RWPE2 (cell line): ENCODE results near the gene VAMP3.

Experiments
- ATAC-seq: fragments of 200-7000 bp; cut with Tn5 transposase; 3 replicates; pipeline ENCODE4 v1.9.1; 2021; ENCODE audit warnings: low read depth
- DNase-seq: peaks from one replicate; pipeline ENCODE4 v3.0.0-alpha.2; 2020; ENCODE audit warnings: low spot score
- H3K27ac ChIP-seq: fragments of 450-650 bp; 2 replicates; pipeline ENCODE4 v1.5.1; 2017; ENCODE audit warnings: mild to moderate bottlenecking; ENCODE audit not compliant: poor library complexity, severe bottlenecking
- H3K27me3 ChIP-seq: fragments of 250-450 bp; sonication (Bioruptor Pico); 2 replicates; pipeline ENCODE4 v1.5.1; 2021; ENCODE audit warnings: mild to moderate bottlenecking, moderate library complexity; ENCODE audit not compliant: insufficient read depth, poor library complexity, severe bottlenecking
- H3K36me3 ChIP-seq: fragments of 250-450 bp; sonication (Bioruptor Pico); 2 replicates; pipeline ENCODE4 v1.5.1; 2020; ENCODE audit warnings: low read depth, mild to moderate bottlenecking, moderate library complexity
- H3K4me1 ChIP-seq: fragments of 250-450 bp; sonication (Bioruptor Pico); 2 replicates; pipeline ENCODE4 v1.5.1; 2021; ENCODE audit warnings: mild to moderate bottlenecking, moderate library complexity; ENCODE audit not compliant: insufficient read depth, poor library complexity, severe bottlenecking
- H3K4me3 ChIP-seq: fragments of 250-450 bp; sonication (Bioruptor Pico); 2 replicates; pipeline ENCODE4 v1.5.1; 2021; ENCODE audit warnings: mild to moderate bottlenecking, moderate library complexity; ENCODE audit not compliant: severe bottlenecking
- H3K9me3 ChIP-seq: fragments of 250-450 bp; sonication (Bioruptor Pico); 2 replicates; pipeline ENCODE4 v1.5.1; 2021; ENCODE audit warnings: mild to moderate bottlenecking, moderate library complexity; ENCODE audit not compliant: severe bottlenecking
- CTCF ChIP-seq: fragments of 450-650 bp; IDR thresholded peaks from one replicate; pipeline ENCODE4 v1.5.1; 2017; ENCODE audit warnings: mild to moderate bottlenecking, moderate library complexity; ENCODE audit not compliant: poor library complexity, severe bottlenecking

Gene VAMP3

GRCh38 chr1:7751174-7751573 is 19.9 kb upstream of the VAMP3 start:
- Histone ChIP-seq H3K4me1 (no peaks in the 10 kb centered on the region), H3K9me3 (no peaks in the 10 kb centered on the region), H3K27me3 (no peaks in the 10 kb centered on the region), H3K4me3 (no peak overlapping the region), H3K36me3 (no peaks in the 10 kb centered on the region), H3K27ac (no peak overlapping the region)
- no peak for DNase-seq
- TF ChIP-seq CTCF, result no peak
- no peak for ATAC-seq

- TF ChIP-seq CTCF, result peak; percentile 91
- H3K4me3 ChIP-seq, result no peak overlapping the region
- no peak for DNase-seq
- no peaks in the 10 kb centered on the region for H3K9me3 ChIP-seq
- H3K27ac ChIP-seq, result no peak overlapping the region
- no peaks in the 10 kb centered on the region for H3K4me1 ChIP-seq
- H3K27me3 ChIP-seq, result no peaks in the 10 kb centered on the region
- no peaks in the 10 kb centered on the region for H3K36me3 ChIP-seq
- peak; percentile 68 for ATAC-seq
Measured at GRCh38 chr1:7752512-7753417, 18.3 kb upstream of the VAMP3 start.

GRCh38 chr1:7753641-7754040 is 17.5 kb upstream of the VAMP3 start:
- TF ChIP-seq CTCF, result no peak
- DNase-seq (no peak), ATAC-seq (no peak)
- no peaks in the 10 kb centered on the region for H3K36me3 ChIP-seq
- H3K4me3 ChIP-seq, result no peak overlapping the region
- no peaks in the 10 kb centered on the region for H3K27me3 ChIP-seq
- H3K4me1 ChIP-seq, result no peaks in the 10 kb centered on the region
- H3K9me3 ChIP-seq, result no peaks in the 10 kb centered on the region
- H3K27ac ChIP-seq, result no peak overlapping the region

- Histone ChIP-seq H3K36me3 (no peaks in the 10 kb centered on the region), H3K9me3 (no peaks in the 10 kb centered on the region), H3K27ac (no peak overlapping the region), H3K27me3 (no peaks in the 10 kb centered on the region), H3K4me3 (no peak overlapping the region), H3K4me1 (no peaks in the 10 kb centered on the region)
- DNase-seq, result no peak
- TF ChIP-seq CTCF, result no peak
- ATAC-seq, result no peak
Measured at GRCh38 chr1:7754234-7754633, 16.9 kb upstream of the VAMP3 start.

- Histone ChIP-seq H3K27me3 (no peaks in the 10 kb centered on the region), H3K27ac (no peak overlapping the region), H3K4me3 (no peak overlapping the region), H3K36me3 (no peaks in the 10 kb centered on the region), H3K4me1 (no peaks in the 10 kb centered on the region), H3K9me3 (no peaks in the 10 kb centered on the region)
- DNase-seq, result no peak
- no peak for TF ChIP-seq CTCF
- 0 out of 3 replicates have a peak, but pooled peaks have one; percentile 31 for ATAC-seq
Measured at GRCh38 chr1:7755448-7755847, 15.6 kb upstream of the VAMP3 start.
